B cell (primary cell): ENCODE data around the gene TBC1D1. TPM values are rescaled to one million over a fixed set of nuclear protein-coding genes. Genes with fewer than 3 reads are reported as not detected.

Experiments
- ATAC-seq: fragments of 200-7000 bp; cut with Tn5 transposase; one replicate; pipeline ENCODE4 v1.10.0; 2021; ENCODE audit warnings: low read depth, mild to moderate bottlenecking, moderate number of reproducible peaks, moderate library complexity
- CTCF ChIA-PET: fragments of 350-600 bp; sonication (Branson Sonifier 250); formaldehyde crosslinking; loops from one replicate; lab custom pipeline; 2021; ENCODE audit warnings: antibody characterized with exemption, inconsistent platforms; lab: Charles Lee
- POLR2A ChIA-PET: fragments of 350-600 bp; sonication (Branson Sonifier 250); formaldehyde crosslinking; loops from one replicate; lab custom pipeline; 2021; ENCODE audit warnings: antibody characterized with exemption; lab: Charles Lee
- DNase-seq: peaks from one replicate; pipeline ENCODE4 v3.0.0; 2013
- H2AFZ ChIP-seq: 2 replicates; pipeline ENCODE4 v1.6.1; 2012; ENCODE audit warnings: mild to moderate bottlenecking, low read depth, low read length; ENCODE audit not compliant: insufficient read depth, poor library complexity, severe bottlenecking
- H3K27ac ChIP-seq, 2 donors: 1 replicate in 1 of 2; 2 replicates in 1 of 2; pipeline ENCODE4 v1.5.1; 2012 to 2013; ENCODE audit warnings: low read length in 2 of 2, mild to moderate bottlenecking in 2 of 2, moderate library complexity in 1 of 2
- H3K27me3 ChIP-seq, 4 experiments: fragments of 200-600 bp in 1 of 4; sonication (generic) in 1 of 4; replicated peaks in 1 of 4; 1 replicate in 2 of 4; 2 replicates in 2 of 4; pipeline versions ENCODE4 v1.6.1 to v1.7.0; 2013 to 2016; ENCODE audit warnings: low read length in 3 of 4, mild to moderate bottlenecking in 2 of 4, mixed read lengths in 1 of 4, moderate library complexity in 1 of 4; ENCODE audit not compliant: insufficient read depth in 4 of 4, control insufficient read depth in 3 of 4; ENCODE audit errors: control extremely low read depth in 1 of 4
- H3K36me3 ChIP-seq, 2 experiments: replicated peaks in 1 of 2; 1 replicate in 1 of 2; 2 replicates in 1 of 2; pipeline versions ENCODE4 v1.6.1 to v1.7.1; 2013; ENCODE audit warnings: low read length in 1 of 2; ENCODE audit not compliant: insufficient read depth in 2 of 2, control insufficient read depth in 1 of 2; ENCODE audit errors: control extremely low read depth in 1 of 2, extremely low read depth in 1 of 2
- H3K4me1 ChIP-seq, 2 donors: fragments of 200-600 bp in 1 of 2; sonication (generic) in 1 of 2; 1 replicate in 1 of 2; 2 replicates in 1 of 2; pipeline versions ENCODE4 v1.5.1 to v1.6.1; 2013 to 2017; ENCODE audit warnings: low read length in 2 of 2; ENCODE audit not compliant: control insufficient read depth in 2 of 2, insufficient read depth in 2 of 2
- H3K4me2 ChIP-seq: replicated peaks from 2 replicates; pipeline ENCODE3; 2012; ENCODE audit warnings: mild to moderate bottlenecking, low read depth, low read length; ENCODE audit not compliant: poor library complexity, severe bottlenecking
- H3K4me3 ChIP-seq, 5 experiments: fragments of 200-600 bp in 1 of 5; sonication (generic) in 1 of 5; 1 replicate in 3 of 5; 2 replicates in 2 of 5; pipeline versions ENCODE4 v1.5.1 to v1.7.0; 2011 to 2016; ENCODE audit warnings: low read length in 4 of 5, mild to moderate bottlenecking in 4 of 5, low read depth in 2 of 5, control low read depth in 1 of 5, moderate library complexity in 1 of 5; ENCODE audit not compliant: insufficient read depth in 1 of 5; ENCODE audit errors: control extremely low read depth in 1 of 5, extremely low read depth in 1 of 5
- H3K79me2 ChIP-seq: fragments of 200-600 bp; sonication (generic); one replicate; pipeline ENCODE4 v1.6.0; 2016; ENCODE audit warnings: low read length; ENCODE audit not compliant: control insufficient read depth, insufficient read depth
- H3K9ac ChIP-seq: fragments of 200-600 bp; sonication (generic); 2 replicates; pipeline ENCODE4 v1.6.1; 2017; ENCODE audit warnings: mild to moderate bottlenecking, low read length, moderate library complexity
- H3K9me3 ChIP-seq, 3 donors: one replicate each; pipeline versions ENCODE4 v1.6.1 to v1.7.1; 2013; ENCODE audit warnings: low read length in 2 of 3; ENCODE audit not compliant: control insufficient read depth in 2 of 3, insufficient read depth in 1 of 3; ENCODE audit errors: control extremely low read depth in 1 of 3
- H4K20me1 ChIP-seq: 2 replicates; pipeline ENCODE4 v1.6.0; 2012; ENCODE audit warnings: mild to moderate bottlenecking, low read length; ENCODE audit not compliant: insufficient read depth, control insufficient read depth, poor library complexity, severe bottlenecking
- H3K27ac Mint-ChIP-seq: one replicate; pipeline ENCODE4 v1.8.0; 2021; ENCODE audit warnings: mixed read lengths
- H3K27me3 Mint-ChIP-seq: one replicate; pipeline ENCODE4 v1.8.0; 2021; ENCODE audit warnings: mixed read lengths
- H3K4me1 Mint-ChIP-seq: one replicate; pipeline ENCODE4 v1.8.0; 2021; ENCODE audit warnings: mixed read lengths
- H3K4me3 Mint-ChIP-seq: one replicate; pipeline ENCODE4 v1.8.0; 2021; ENCODE audit warnings: mixed read lengths
- H3K9me3 Mint-ChIP-seq: one replicate; pipeline ENCODE4 v1.8.0; 2022; ENCODE audit warnings: mixed read lengths; ENCODE audit not compliant: insufficient read depth
- EZH2 ChIP-seq: IDR thresholded peaks from 2 replicates; pipeline ENCODE4 v1.6.1; 2012; ENCODE audit warnings: borderline replicate concordance, low read depth, mild to moderate bottlenecking, moderate library complexity, low read length; ENCODE audit not compliant: insufficient read depth, poor library complexity, severe bottlenecking
- WGBS: methylation state at CpG from one replicate; pipeline ENCODE4 v1.1.5; 2013; ENCODE audit warnings: missing lambda C conversion rate; ENCODE audit not compliant: insufficient coverage; 5-methylcytosine and 5-hydroxymethylcytosine counted together
- intact Hi-C: fragments of 100-400 bp; cut with micrococcal nuclease; formaldehyde crosslinking; loops from one replicate; pipeline ENCODE4 v1.10.0; 2022
- polyA plus RNA-seq: library from polyadenylated mRNA; depleted of rRNA; stranded (reverse); fragments of >200 nt; gene quantifications from 2 replicates; pipeline ENCODE4 v1.2.3, GENCODE V29; 2012
- total RNA-seq, 2 donors: library from RNA; stranded (reverse); fragments of 120-200 nt in 1 of 2; gene quantifications; 1 replicate in 1 of 2; 2 replicates in 1 of 2; pipeline versions ENCODE4 v1.2.3 to v1.2.4, GENCODE V29; 2013 to 2022
- TF ChIP-seq, protein P1 (sequence below): fragments of 200-600 bp; IDR thresholded peaks from one replicate; pipeline ENCODE4 v1.8.0; 2022; ENCODE audit warnings: antibody characterized with exemption, mild to moderate bottlenecking

Gene TBC1D1
- total and polyA plus RNA-seq, 2 donors (not counting 1 experiment from before 2014, with no cell fraction given): 88.2 to 98.7 TPM

DNA sequence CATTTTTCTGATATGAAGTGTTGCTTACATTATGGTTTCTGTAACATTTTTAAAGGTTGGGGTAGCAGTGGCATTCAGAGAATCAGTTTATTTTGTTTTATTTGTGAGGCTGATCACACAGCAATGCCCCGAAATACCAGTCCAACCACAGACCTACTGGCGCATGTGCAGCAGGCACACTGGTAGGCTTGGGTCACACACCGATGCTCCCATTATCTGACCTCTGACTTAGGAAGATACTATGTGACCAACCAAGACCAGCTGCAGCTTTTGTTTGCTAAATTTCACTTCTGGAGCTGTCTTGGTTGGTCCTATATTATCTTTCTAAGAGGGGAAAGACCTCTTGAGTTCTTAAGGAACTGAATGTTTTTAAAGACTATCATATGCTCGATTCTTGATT is 45.7 kb upstream of the TBC1D1 start:
- no peaks in the 10 kb centered on the region for H3K4me1 Mint-ChIP-seq
- intact Hi-C loops: no loop called here
- H3K36me3 ChIP-seq: peaks cover 16 to 51% of the 10 kb centered on the region in 2 experiments
- no peak overlapping the region for H3K27ac ChIP-seq
- no peaks in the 10 kb centered on the region for H3K79me2 ChIP-seq
- no peak overlapping the region for H3K4me2 ChIP-seq
- H3K27me3 Mint-ChIP-seq: no peaks in the 10 kb centered on the region
- H3K4me1 ChIP-seq: no peaks in the 10 kb centered on the region
- DNase-seq (no peak), ATAC-seq (no peak)
- H3K27ac Mint-ChIP-seq: no peak overlapping the region
- ChIA-PET POLR2A (no interaction called here), CTCF (no interaction called here)
- H3K9me3 ChIP-seq: no peaks in the 10 kb centered on the region
- no peaks in the 10 kb centered on the region for H4K20me1 ChIP-seq
- H3K9me3 Mint-ChIP-seq: no peaks in the 10 kb centered on the region
- H3K4me3 ChIP-seq: no peak overlapping the region
- TF ChIP-seq, protein P1, sequence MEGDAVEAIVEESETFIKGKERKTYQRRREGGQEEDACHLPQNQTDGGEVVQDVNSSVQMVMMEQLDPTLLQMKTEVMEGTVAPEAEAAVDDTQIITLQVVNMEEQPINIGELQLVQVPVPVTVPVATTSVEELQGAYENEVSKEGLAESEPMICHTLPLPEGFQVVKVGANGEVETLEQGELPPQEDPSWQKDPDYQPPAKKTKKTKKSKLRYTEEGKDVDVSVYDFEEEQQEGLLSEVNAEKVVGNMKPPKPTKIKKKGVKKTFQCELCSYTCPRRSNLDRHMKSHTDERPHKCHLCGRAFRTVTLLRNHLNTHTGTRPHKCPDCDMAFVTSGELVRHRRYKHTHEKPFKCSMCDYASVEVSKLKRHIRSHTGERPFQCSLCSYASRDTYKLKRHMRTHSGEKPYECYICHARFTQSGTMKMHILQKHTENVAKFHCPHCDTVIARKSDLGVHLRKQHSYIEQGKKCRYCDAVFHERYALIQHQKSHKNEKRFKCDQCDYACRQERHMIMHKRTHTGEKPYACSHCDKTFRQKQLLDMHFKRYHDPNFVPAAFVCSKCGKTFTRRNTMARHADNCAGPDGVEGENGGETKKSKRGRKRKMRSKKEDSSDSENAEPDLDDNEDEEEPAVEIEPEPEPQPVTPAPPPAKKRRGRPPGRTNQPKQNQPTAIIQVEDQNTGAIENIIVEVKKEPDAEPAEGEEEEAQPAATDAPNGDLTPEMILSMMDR: no peak
- TF ChIP-seq EZH2: no peak
- no peak overlapping the region for H3K9ac ChIP-seq
- no peak overlapping the region for H2AFZ ChIP-seq
- no peaks in the 10 kb centered on the region for H3K27me3 ChIP-seq
- no peak overlapping the region for H3K4me3 Mint-ChIP-seq
- WGBS: 94% methylated on average over 2 of the region's 4 CpGs

DNA sequence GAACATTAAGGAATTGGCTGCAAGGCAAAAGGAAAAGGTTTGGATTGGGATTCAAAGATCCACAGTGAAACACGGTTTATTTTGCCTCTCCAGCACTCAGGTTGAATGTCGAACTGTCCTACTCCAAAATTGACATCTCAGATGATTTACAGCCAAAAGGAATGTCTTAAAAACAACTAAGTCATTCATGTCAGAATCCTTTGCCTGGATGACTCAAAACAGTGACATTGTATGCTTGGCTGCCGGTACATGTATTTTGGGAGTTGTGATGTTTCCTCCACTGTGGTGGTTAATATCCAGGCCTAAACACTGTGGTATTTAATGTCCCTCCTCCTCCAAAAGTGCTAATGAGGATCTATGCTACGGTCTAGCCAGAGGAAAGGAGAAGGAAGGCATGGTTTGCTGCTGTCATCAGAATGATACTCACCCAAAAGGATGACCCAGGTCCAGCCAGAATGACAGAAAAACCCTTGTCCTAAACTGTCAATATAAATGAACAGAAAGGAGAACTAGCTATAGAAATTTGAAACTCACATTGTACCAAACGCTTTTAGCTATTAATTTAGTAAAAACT is 43.5 kb upstream of the TBC1D1 start:
- Mint-ChIP-seq H3K9me3 (no peaks in the 10 kb centered on the region), H3K4me3 (no peak overlapping the region), H3K27me3 (no peaks in the 10 kb centered on the region), H3K27ac (no peak overlapping the region), H3K4me1 (peaks cover 8% of the 10 kb centered on the region)
- H3K4me2 ChIP-seq: no peak overlapping the region
- TF ChIP-seq EZH2: no peak
- TF ChIP-seq, protein P1: no peak
- H3K79me2 ChIP-seq: peaks cover 2% of the 10 kb centered on the region
- no peak overlapping the region for H3K27ac ChIP-seq
- H3K4me1 ChIP-seq: peaks cover 6 to 10% of the 10 kb centered on the region in 2 donors
- intact Hi-C loops: no loop called here
- peaks cover 10 to 39% of the 10 kb centered on the region in 2 experiments for H3K36me3 ChIP-seq
- H3K27me3 ChIP-seq: no peaks in the 10 kb centered on the region
- no peak overlapping the region for H3K9ac ChIP-seq
- H2AFZ ChIP-seq: no peak overlapping the region
- ATAC-seq (no peak), DNase-seq (no peak)
- 93% methylated on average over 3 of the region's 5 CpGs for WGBS
- ChIA-PET CTCF (interaction anchor here (0.8 kb wide), 1 partner anchor 332 kb away, joined by 4 read pairs; no protein-coding TSS in a partner anchor), POLR2A (no interaction called here)
- H4K20me1 ChIP-seq: no peaks in the 10 kb centered on the region
- no peak overlapping the region for H3K4me3 ChIP-seq
- no peaks in the 10 kb centered on the region for H3K9me3 ChIP-seq
